SK-N-SH (cell line): ENCODE measurements around the gene SOX15. TPM values are rescaled to one million over a fixed set of nuclear protein-coding genes. Genes with fewer than 3 reads are reported as not detected.
A peak's percentile ranks its signal among the peaks of the same experiment; 100 is the strongest.

Experiments
- CTCF ChIA-PET: fragments of 300-600, 350-600 bp; formaldehyde crosslinking; extraction: SDS; loops from one replicate; lab custom pipeline; 2021; lab: Yijun Ruan, JAX
- POLR2A ChIA-PET: fragments of 350-600 bp; sonication (Branson Sonifier 250); formaldehyde crosslinking; extraction: SDS; loops from one replicate; lab custom pipeline; 2020; ENCODE audit warnings: antibody characterized with exemption, inconsistent platforms; lab: Yijun Ruan, JAX
- DNase-seq: peaks from one replicate; pipeline ENCODE4 v3.0.0; 2012
- H2AFZ ChIP-seq: fragments of 200-600 bp; sonication (generic); 2 replicates; pipeline ENCODE4 v1.8.1; 2016; ENCODE audit warnings: antibody characterized with exemption, mild to moderate bottlenecking, low read depth
- H3F3A ChIP-seq: fragments of 200-600 bp; sonication (generic); replicated peaks from 2 replicates; pipeline ENCODE3; 2016; ENCODE audit warnings: antibody characterized with exemption, mild to moderate bottlenecking; ENCODE audit not compliant: insufficient read depth
- H3K27ac ChIP-seq, 2 experiments: fragments of 200-500 bp in 1 of 2; fragments of 200-600 bp in 1 of 2; sonication (Bioruptor generic) in 1 of 2; sonication (generic), shearing (Covaris generic) in 1 of 2; 2 replicates each; pipeline versions ENCODE4 v1.5.1 to v1.6.1; 2014 to 2016; ENCODE audit warnings: low read depth in 2 of 2, inconsistent platforms in 1 of 2, low read length in 1 of 2, mild to moderate bottlenecking in 1 of 2, mixed read lengths in 1 of 2
- H3K27me3 ChIP-seq: fragments of 200-600 bp; sonication (generic), shearing (Covaris generic); 2 replicates; pipeline ENCODE4 v1.6.1; 2016; ENCODE audit warnings: mixed run types; ENCODE audit not compliant: insufficient read depth
- H3K36me3 ChIP-seq, 2 experiments: fragments of 200-500 bp in 1 of 2; fragments of 200-600 bp in 1 of 2; sonication (Bioruptor generic) in 1 of 2; sonication (generic) in 1 of 2; replicated peaks in 1 of 2; 2 replicates each; pipeline versions ENCODE3 to v1.5.1; 2014 to 2016; ENCODE audit warnings: low read length in 1 of 2, mild to moderate bottlenecking in 1 of 2; ENCODE audit not compliant: insufficient read depth in 2 of 2, control insufficient read depth in 1 of 2
- H3K4me1 ChIP-seq, 2 experiments: fragments of 200-500 bp in 1 of 2; fragments of 200-600 bp in 1 of 2; sonication (Bioruptor generic) in 1 of 2; sonication (generic), shearing (Covaris generic) in 1 of 2; 2 replicates each; pipeline versions ENCODE4 v1.5.1 to v1.6.1; 2014 to 2016; ENCODE audit warnings: low read depth in 1 of 2, low read length in 1 of 2, mixed run types in 1 of 2; ENCODE audit not compliant: insufficient read depth in 2 of 2, control insufficient read depth in 1 of 2
- H3K4me2 ChIP-seq: fragments of 200-600 bp; sonication (generic), shearing (Covaris generic); 2 replicates; pipeline ENCODE4 v1.6.1; 2017; ENCODE audit warnings: mixed run types
- H3K4me3 ChIP-seq, 2 experiments: fragments of 200-500 bp in 1 of 2; fragments of 200-600 bp in 1 of 2; sonication (Bioruptor generic) in 1 of 2; sonication (generic), shearing (Covaris generic) in 1 of 2; 2 replicates each; pipeline versions ENCODE4 v1.5.1 to v1.8.1; 2014 to 2016; ENCODE audit warnings: low read depth in 2 of 2, inconsistent platforms in 1 of 2, low read length in 1 of 2, mild to moderate bottlenecking in 1 of 2, mixed read lengths in 1 of 2, moderate library complexity in 1 of 2
- H3K79me2 ChIP-seq: fragments of 200-600 bp; sonication (generic); 2 replicates; pipeline ENCODE4 v1.8.1; 2017; ENCODE audit warnings: mild to moderate bottlenecking; ENCODE audit not compliant: insufficient read depth
- H3K9ac ChIP-seq: fragments of 200-600 bp; sonication (generic); 2 replicates; pipeline ENCODE4 v1.6.1; 2017; ENCODE audit warnings: mixed run types
- H3K9me2 ChIP-seq: fragments of 200-600 bp; sonication (generic); 2 replicates; pipeline ENCODE4 v1.6.1; 2017; ENCODE audit warnings: mixed run types
- H3K9me3 ChIP-seq: fragments of 200-600 bp; sonication (generic); 2 replicates; pipeline ENCODE4 v1.6.1; 2017; ENCODE audit warnings: mixed run types, mild to moderate bottlenecking, moderate library complexity
- H4K20me1 ChIP-seq: fragments of 200-600 bp; sonication (generic); 2 replicates; pipeline ENCODE4 v1.6.1; 2017; ENCODE audit warnings: mild to moderate bottlenecking, mixed run types; ENCODE audit not compliant: insufficient read depth
- CHD2 ChIP-seq: fragments of 150-350 bp; IDR thresholded peaks from 2 replicates; pipeline ENCODE4 v1.6.1; 2018; ENCODE audit warnings: low read length; ENCODE audit not compliant: partially characterized antibody
- EP300 ChIP-seq, 2 experiments: IDR thresholded peaks; 2 replicates each; pipeline versions ENCODE4 v1.4.0 to v1.6.1; 2012; ENCODE audit warnings: borderline replicate concordance in 1 of 2, low read depth in 1 of 2, low read length in 1 of 2
- EZH2phosphoT487 ChIP-seq: fragments of 200-600 bp; sonication (generic); IDR thresholded peaks from 2 replicates; pipeline ENCODE4 v1.6.1; 2017; ENCODE audit warnings: low read depth, mixed run types, mild to moderate bottlenecking, antibody characterized with exemption, moderate library complexity, borderline replicate concordance
- FOSL2 ChIP-seq: IDR thresholded peaks from 2 replicates; pipeline ENCODE4 v1.4.0; 2012; ENCODE audit warnings: low read depth, mild to moderate bottlenecking, moderate library complexity, borderline replicate concordance
- JUND ChIP-seq: IDR thresholded peaks from 2 replicates; pipeline ENCODE4 v1.4.0; 2012
- MEF2A ChIP-seq: IDR thresholded peaks from 2 replicates; pipeline ENCODE4 v1.4.0; 2012; ENCODE audit warnings: low read depth, borderline replicate concordance
- MXI1 ChIP-seq: IDR thresholded peaks from 2 replicates; pipeline ENCODE4 v1.6.1; 2012; ENCODE audit warnings: mild to moderate bottlenecking, low read depth, low read length, improper control_type of control experiment
- NRF1 ChIP-seq: IDR thresholded peaks from 2 replicates; pipeline ENCODE4 v1.6.1; 2012; ENCODE audit warnings: low read depth, mild to moderate bottlenecking, low read length
- RAD21 ChIP-seq: IDR thresholded peaks from 2 replicates; pipeline ENCODE4 v1.6.1; 2012; ENCODE audit warnings: mild to moderate bottlenecking, low read length
- RCOR1 ChIP-seq: fragments of 150-350 bp; IDR thresholded peaks from 2 replicates; pipeline ENCODE4 v1.6.1; 2017; ENCODE audit warnings: antibody characterized with exemption, low read length
- RXRA ChIP-seq: IDR thresholded peaks from 2 replicates; pipeline ENCODE4 v1.4.0; 2012; ENCODE audit warnings: low read depth, mild to moderate bottlenecking, borderline replicate concordance
- SIN3A ChIP-seq: IDR thresholded peaks from 2 replicates; pipeline ENCODE4 v1.6.1; 2012; ENCODE audit warnings: low read depth, mild to moderate bottlenecking, low read length, moderate library complexity, borderline replicate concordance
- SMC3 ChIP-seq: IDR thresholded peaks from 2 replicates; pipeline ENCODE4 v1.6.1; 2012; ENCODE audit warnings: low read depth, low read length, improper control_type of control experiment
- TAF1 ChIP-seq: IDR thresholded peaks from 2 replicates; pipeline ENCODE4 v1.6.1; 2012; ENCODE audit warnings: low read depth, mild to moderate bottlenecking, low read length, moderate library complexity, borderline replicate concordance
- WGBS: methylation state at CpG from one replicate; pipeline ENCODE4 v1.1.6; 2017; ENCODE audit warnings: low lambda C conversion rate; 5-methylcytosine and 5-hydroxymethylcytosine counted together
- polyA plus RNA-seq, 3 experiments: library from polyadenylated mRNA; depleted of rRNA; stranded (reverse); fragments of >200 nt; gene quantifications; 2 replicates each; pipeline ENCODE4 v1.2.3, GENCODE V29; 2012
- TF ChIP-seq, protein P1 (sequence below): fragments of 150-350 bp; IDR thresholded peaks from 2 replicates; pipeline ENCODE4 v1.6.1; 2017; ENCODE audit warnings: antibody characterized with exemption, low read length, low read depth, borderline replicate concordance
- TF ChIP-seq, protein P2 (sequence below): IDR thresholded peaks from 2 replicates; pipeline ENCODE4 v1.4.0; 2012; ENCODE audit warnings: low read depth, borderline replicate concordance
- TF ChIP-seq, protein P3 (sequence below): fragments of 150-350 bp; IDR thresholded peaks from 2 replicates; pipeline ENCODE4 v1.6.1; 2016; ENCODE audit warnings: mild to moderate bottlenecking, low read depth, low read length

The SOX15 gene
- polyA plus RNA-seq, 1 of the 3 experiments (the other 2 are of a cell fraction), result 1.3 TPM

DNA sequence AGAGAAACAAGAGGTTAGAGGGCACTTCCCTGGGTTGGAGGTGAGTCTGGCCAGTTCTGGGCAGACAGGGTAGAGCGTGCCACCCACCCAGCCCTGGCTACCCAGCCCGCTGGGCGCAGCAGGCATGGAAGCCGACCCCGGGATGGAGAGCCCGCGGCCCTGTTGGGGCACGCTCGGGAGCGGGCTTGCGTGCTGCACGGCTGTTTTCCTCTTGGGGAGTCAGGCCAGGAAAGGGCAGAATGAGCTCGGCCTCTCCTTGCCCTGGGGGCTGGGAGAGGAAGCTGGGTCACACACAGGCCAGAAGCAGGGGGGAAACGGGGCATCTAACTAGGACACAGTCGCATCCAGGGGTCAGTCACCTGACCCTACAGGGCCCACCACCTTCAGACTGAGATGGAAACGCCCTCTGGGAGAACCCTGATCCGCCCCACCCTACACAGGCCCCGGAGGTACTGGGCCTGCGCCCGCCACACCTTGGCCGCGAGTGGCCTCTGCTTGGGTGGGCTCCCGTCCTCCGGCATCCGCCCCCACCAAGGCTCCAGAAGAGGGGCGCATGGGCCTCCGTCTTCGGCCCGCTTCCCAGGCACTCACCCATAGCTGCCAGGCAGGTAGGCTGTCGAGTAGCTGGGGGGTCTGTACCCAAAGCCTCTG lies 1.2 kb downstream of the SOX15 start:
- peaks cover 14 to 49% of the 10 kb centered on the region in 2 experiments for H3K36me3 ChIP-seq
- peak overlapping the region in 1 of 2 experiments; percentile 65; a peak in 2 of 4 replicates for H3K27ac ChIP-seq
- POLR2A ChIA-PET, result interaction anchor here (0.6 to 3.5 kb wide), 6 partner anchors 9 to 97 kb away, joined by 3 to 23 read pairs (median 3); partner anchors contain the start of genes CD68, FXR2, SAT2 and TP53
- WGBS, result 88% methylated on average over 6 of the region's 30 CpGs
- no peaks in the 10 kb centered on the region for H3K9me2 ChIP-seq
- peaks cover 42% of the 10 kb centered on the region for H3F3A ChIP-seq
- H3K4me3 ChIP-seq, result 0 out of 4 replicates have a peak overlapping the region, but pooled peaks of 1 of the 2 experiments have one; percentile 3
- peaks cover 30% of the 10 kb centered on the region for H3K79me2 ChIP-seq
- TF ChIP-seq JUND (no peak), MXI1 (no peak), TAF1 (no peak), SMC3 (no peak)
- TF ChIP-seq, protein P1, sequence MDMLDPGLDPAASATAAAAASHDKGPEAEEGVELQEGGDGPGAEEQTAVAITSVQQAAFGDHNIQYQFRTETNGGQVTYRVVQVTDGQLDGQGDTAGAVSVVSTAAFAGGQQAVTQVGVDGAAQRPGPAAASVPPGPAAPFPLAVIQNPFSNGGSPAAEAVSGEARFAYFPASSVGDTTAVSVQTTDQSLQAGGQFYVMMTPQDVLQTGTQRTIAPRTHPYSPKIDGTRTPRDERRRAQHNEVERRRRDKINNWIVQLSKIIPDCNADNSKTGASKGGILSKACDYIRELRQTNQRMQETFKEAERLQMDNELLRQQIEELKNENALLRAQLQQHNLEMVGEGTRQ, result no peak
- peak; percentile 47 for DNase-seq
- H3K27me3 ChIP-seq, result no peaks in the 10 kb centered on the region
- peak overlapping the region; percentile 68 for H3K4me2 ChIP-seq
- H3K9ac ChIP-seq, result peak overlapping the region; percentile 27; the same call in 1 of the 2 replicates
- CTCF ChIA-PET, result interaction anchor here (0.7 to 3.4 kb wide), 27 partner anchors 9 to 453 kb away, joined by 3 to 22 read pairs (median 4); partner anchors contain the start of genes CD68, DNAH2, FXR2 and KDM6B
- no peaks in the 10 kb centered on the region for H4K20me1 ChIP-seq
- no peak overlapping the region for H2AFZ ChIP-seq
- H3K4me1 ChIP-seq, result peaks cover 17 to 32% of the 10 kb centered on the region in 2 experiments
- no peaks in the 10 kb centered on the region for H3K9me3 ChIP-seq

DNA sequence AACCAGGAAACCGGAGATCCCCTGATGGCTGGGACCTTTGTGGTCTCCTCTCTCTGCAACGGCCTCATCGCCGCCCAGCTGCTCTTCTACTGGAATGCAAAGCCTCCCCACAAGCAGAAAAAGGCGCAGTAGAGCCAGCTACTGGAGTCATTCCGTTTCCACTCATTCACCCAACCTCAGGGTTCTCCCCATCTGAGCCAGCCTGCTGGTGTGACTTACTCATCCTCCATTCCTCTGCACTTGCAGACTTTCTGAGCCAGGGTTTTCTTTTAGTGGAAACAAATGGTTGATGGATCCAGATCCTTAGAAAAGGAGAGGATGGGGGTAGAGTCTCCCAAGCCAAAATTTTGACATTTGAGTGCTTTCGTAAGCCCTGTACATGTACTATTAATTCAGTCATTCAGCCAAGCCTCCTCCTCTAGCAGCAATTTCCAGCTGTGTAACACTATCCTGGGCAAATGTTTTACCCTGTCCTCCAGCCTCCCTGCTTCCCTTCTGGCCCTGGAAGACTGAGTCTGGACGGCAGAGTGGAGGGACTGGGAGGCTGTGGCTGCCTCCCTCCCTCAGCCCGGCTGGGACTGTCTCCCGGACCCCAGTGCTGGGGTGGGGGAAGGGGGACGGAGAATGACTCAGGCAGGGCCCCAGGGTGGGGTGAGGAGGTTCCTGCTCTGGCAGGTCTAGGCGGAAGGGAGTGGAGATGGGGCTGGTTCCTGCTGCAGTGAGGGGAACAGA lies 2.3 kb downstream of the SOX15 start:
- Histone ChIP-seq H3K79me2 (peaks cover 38% of the 10 kb centered on the region), H3K36me3 (peaks cover 11 to 39% of the 10 kb centered on the region in 2 experiments), H3K9me2 (no peaks in the 10 kb centered on the region), H3F3A (peaks cover 38% of the 10 kb centered on the region), H3K27me3 (no peaks in the 10 kb centered on the region), H3K27ac (peak overlapping the region; percentile 39 to 65), H3K9me3 (no peaks in the 10 kb centered on the region), H3K4me3 (no peak overlapping the region; a peak in 1 of 4 replicates), H3K4me1 (peaks cover 26 to 41% of the 10 kb centered on the region in 2 experiments), H4K20me1 (no peaks in the 10 kb centered on the region), H3K4me2 (peak overlapping the region; percentile 68), H2AFZ (no peak overlapping the region), H3K9ac (peak overlapping the region; percentile 27; the same call in 1 of the 2 replicates)
- no peak for DNase-seq
- 36% methylated on average over 12 of the region's 12 CpGs for WGBS
- POLR2A ChIA-PET, result no interaction called here
- CTCF ChIA-PET, result interaction anchor here (0.8 to 2.2 kb wide), 4 partner anchors 21 to 542 kb away, joined by 3 to 8 read pairs (median 4); partner anchors contain the start of genes SENP3 and TP53
- no peak for TF ChIP-seq RAD21
- TF ChIP-seq SIN3A, result 0 out of 2 replicates have a peak, but pooled peaks have one; percentile 53
- TF ChIP-seq, protein P2, sequence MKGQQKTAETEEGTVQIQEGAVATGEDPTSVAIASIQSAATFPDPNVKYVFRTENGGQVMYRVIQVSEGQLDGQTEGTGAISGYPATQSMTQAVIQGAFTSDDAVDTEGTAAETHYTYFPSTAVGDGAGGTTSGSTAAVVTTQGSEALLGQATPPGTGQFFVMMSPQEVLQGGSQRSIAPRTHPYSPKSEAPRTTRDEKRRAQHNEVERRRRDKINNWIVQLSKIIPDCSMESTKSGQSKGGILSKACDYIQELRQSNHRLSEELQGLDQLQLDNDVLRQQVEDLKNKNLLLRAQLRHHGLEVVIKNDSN, result no peak
- no peak for TF ChIP-seq RCOR1
- peak; percentile 69 for TF ChIP-seq FOSL2
- TF ChIP-seq NRF1, result no peak
- no peak for TF ChIP-seq EZH2phosphoT487
- TF ChIP-seq MXI1, result no peak
- TF ChIP-seq, protein P3, sequence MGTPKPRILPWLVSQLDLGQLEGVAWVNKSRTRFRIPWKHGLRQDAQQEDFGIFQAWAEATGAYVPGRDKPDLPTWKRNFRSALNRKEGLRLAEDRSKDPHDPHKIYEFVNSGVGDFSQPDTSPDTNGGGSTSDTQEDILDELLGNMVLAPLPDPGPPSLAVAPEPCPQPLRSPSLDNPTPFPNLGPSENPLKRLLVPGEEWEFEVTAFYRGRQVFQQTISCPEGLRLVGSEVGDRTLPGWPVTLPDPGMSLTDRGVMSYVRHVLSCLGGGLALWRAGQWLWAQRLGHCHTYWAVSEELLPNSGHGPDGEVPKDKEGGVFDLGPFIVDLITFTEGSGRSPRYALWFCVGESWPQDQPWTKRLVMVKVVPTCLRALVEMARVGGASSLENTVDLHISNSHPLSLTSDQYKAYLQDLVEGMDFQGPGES, result no peak
- no peak for TF ChIP-seq MEF2A
- TF ChIP-seq, protein P1, result no peak
- TF ChIP-seq CHD2, result no peak
- no peak; a peak in 1 of 4 replicates for TF ChIP-seq EP300 (IDR thresholded peaks at IDR 0.05; ENCODE audit: borderline replicate concordance in 1 of 2, low read depth in 1 of 2, low read length in 1 of 2)
- no peak; the same call in 1 of the 2 replicates for TF ChIP-seq RXRA
- peak; percentile 51; the same call in 1 of the 2 replicates for TF ChIP-seq TAF1
